ENCODE data around the gene C19orf67. TPM values are rescaled to one million over a fixed set of nuclear protein-coding genes. Genes with fewer than 3 reads are reported as not detected.

C19orf67 gene
- total RNA-seq, 4 donors from 2014 or later, result not detected

DNA sequence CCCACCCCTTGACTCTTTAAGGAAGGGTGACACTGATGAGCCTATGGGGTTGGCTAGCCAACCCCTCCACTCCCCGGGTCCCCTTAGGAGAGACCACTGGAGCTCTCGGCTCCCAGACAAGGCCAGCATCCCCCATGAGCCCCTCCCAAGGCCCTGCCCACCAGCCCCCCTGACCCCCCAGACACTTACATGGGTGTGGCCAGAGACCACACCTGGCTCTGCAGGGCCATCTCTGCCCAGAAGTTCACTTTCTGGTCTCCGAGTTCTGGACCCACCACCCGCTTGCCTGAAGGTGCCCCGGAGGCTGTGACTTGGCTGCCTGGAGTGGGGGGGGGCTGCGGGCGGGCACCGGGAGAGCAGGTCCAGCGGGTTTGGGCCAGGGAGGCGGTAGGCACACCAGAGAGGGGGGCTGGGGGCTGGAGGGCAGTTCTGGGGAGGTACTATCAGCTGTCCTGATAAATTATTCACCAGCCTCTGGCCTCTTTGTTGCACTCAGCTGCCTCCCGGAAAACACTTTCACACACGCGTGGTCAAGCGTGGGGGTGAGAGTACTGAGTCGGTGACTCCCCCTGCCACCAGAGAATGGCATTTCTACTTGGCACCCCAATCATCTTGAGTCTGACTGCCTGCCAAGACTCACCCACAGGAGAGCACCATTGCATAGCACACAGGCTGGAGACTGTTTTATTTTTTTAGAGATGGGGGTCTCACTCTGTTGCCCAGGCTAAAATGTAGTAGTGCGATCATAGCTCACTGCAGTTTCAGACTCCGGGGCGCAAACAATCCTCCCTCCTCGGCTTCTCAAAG is 23.6 kb downstream of the C19orf67 start, which contains the start of gene PALM3:
Gene PALM3 (minus strand): TSS at position 326 of the 807 bp plus-strand sequence. CDS start 96 bp downstream, at position 230.
- TF ChIP-seq, protein P1, sequence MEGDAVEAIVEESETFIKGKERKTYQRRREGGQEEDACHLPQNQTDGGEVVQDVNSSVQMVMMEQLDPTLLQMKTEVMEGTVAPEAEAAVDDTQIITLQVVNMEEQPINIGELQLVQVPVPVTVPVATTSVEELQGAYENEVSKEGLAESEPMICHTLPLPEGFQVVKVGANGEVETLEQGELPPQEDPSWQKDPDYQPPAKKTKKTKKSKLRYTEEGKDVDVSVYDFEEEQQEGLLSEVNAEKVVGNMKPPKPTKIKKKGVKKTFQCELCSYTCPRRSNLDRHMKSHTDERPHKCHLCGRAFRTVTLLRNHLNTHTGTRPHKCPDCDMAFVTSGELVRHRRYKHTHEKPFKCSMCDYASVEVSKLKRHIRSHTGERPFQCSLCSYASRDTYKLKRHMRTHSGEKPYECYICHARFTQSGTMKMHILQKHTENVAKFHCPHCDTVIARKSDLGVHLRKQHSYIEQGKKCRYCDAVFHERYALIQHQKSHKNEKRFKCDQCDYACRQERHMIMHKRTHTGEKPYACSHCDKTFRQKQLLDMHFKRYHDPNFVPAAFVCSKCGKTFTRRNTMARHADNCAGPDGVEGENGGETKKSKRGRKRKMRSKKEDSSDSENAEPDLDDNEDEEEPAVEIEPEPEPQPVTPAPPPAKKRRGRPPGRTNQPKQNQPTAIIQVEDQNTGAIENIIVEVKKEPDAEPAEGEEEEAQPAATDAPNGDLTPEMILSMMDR (IDR thresholded peaks at IDR 0.05), result no peak
- ATAC-seq (ENCODE audit: low FRiP score), result no peak

DNA sequence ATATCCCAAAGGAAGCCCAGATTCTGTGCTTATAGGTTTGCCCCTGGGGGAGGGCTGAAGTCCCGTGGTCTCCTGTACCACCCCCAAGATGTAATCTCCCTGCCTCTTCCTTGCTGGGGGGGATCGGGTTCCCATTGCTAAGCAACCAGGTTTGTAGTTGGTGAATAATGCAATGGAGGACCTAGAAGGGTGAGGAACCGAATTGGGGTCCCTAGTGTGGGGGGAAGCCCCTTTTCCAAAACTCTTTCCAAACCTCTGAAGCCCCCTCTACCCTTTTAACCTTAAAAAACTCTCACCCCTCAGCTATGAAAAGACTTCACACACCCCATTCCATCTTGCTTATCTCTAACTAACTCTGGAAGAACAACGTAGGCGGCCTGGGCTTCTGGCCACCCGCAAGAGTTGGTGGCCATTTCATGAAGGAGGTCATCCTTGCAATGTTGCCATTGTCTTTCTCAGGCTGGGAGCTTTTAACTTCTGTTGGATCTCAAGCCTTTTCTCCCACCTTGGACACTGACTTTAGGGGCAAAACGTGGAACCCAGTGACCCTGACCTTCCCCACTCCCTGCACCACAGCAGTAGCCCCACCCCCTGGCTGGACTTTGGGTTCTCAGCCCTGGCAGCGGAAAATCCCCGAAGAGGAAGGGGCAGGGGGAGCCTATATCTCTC is 24.4 kb downstream of the C19orf67 start:
- TF ChIP-seq, protein P1 (IDR thresholded peaks at IDR 0.05), result no peak

More for the DNA sequence above, 23.6 kb downstream of the C19orf67 start, which contains the start of gene PALM3:
- no peak for DNase-seq (ENCODE audit: low spot score)

DNA sequence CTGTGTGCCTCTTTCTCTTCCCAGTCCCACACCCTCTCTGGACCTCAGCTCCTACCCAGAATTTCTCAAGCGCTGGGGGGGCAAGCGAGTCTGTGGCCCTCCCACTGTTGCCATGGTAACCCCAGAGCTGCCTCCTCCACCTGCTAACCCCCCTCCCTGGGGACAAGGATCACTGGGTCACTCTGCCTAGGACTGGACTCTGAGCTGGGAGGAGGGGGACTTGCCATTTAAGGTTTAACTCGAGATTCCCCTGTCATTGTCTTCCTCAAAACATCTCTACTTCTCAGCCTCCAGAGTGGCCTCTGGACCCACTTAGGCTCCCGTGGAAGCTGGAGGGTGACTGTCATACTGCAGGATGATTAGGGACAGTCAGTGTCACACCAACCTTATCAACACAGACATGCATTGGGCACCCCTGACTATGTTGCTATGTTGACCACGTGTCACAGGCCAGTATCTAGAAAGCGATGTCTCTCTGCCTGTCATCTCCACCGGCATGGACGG is 25.9 kb downstream of the C19orf67 start:
- DNase-seq (ENCODE audit: low spot score), result no peak
- TF ChIP-seq, protein P1 (IDR thresholded peaks at IDR 0.05), result no peak

More for the DNA sequence above, 24.4 kb downstream of the C19orf67 start:
- no peak for ATAC-seq (ENCODE audit: low FRiP score)
- DNase-seq (ENCODE audit: low spot score), result no peak

DNA sequence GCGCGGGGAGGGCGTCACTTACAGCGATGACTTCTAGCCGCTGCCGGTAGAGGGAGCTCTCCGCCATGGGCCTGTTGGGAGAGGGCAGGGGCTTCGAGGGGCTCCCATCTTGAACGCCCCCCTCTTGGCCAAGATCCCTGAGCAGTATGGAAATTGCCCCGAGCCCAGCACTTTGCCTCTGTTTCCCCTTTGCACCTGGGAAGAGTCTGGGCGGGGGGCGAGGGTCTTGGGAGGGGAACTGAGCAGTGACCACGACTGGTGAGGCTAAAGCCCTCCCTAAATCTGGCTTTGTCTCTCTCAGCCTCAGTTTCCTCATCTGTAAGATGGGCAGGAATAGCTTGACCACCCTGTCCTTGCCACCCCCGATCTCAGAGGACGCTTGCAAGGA is 26.5 kb downstream of the C19orf67 start:
- DNase-seq (ENCODE audit: low spot score) (no peak), ATAC-seq (ENCODE audit: low FRiP score) (no peak)
- TF ChIP-seq, protein P1 (IDR thresholded peaks at IDR 0.05), result no peak

More for the DNA sequence above, 25.9 kb downstream of the C19orf67 start:
- no peak for ATAC-seq (ENCODE audit: low FRiP score)

DNA sequence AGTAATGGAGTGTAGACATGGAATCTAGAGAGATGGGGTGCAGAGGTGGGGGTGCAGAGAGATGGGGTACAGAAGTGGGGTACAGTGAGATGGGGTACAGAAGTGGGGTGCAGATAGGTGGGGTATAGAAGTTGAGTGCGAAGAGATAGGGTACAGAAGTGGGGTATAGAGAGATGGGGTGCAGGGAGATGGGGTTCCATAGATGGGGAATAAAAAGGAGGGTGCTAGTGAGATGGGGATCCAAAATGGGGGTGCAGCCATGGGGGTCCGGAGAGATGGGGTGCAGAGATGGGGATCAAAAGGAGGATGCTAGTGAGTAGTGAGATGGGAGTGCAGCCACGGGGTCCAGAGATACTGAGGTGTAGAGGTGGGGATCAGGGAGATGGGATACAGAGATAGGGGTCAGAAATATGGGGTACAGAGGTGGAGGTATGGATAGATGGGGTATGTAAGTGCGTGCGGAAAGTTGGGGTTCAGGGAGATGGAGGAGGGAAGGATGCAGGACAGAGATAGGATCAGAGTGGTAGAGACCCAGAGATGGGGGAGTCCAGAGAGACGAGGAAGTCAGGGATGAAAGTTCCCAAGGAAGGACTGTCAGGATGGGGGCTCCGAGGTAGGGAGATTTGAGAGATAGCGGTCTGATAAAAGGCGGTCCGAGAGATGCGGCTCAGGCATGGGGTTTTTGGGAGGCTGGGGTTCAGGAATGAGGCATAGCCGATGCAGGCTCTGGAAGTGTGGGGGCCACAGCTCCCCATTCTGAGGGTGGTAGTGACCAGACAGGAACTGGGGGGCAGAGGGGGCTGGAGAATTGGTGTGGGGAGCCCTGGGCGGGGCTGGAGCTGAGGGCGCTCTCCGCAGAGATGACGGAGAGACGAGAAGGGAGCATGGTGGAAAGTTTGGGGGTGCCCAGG is 27.1 kb downstream of the C19orf67 start:
- TF ChIP-seq, protein P1 (IDR thresholded peaks at IDR 0.05), result no peak
- ATAC-seq (ENCODE audit: low FRiP score) (no peak), DNase-seq (ENCODE audit: low spot score) (no peak)

DNA sequence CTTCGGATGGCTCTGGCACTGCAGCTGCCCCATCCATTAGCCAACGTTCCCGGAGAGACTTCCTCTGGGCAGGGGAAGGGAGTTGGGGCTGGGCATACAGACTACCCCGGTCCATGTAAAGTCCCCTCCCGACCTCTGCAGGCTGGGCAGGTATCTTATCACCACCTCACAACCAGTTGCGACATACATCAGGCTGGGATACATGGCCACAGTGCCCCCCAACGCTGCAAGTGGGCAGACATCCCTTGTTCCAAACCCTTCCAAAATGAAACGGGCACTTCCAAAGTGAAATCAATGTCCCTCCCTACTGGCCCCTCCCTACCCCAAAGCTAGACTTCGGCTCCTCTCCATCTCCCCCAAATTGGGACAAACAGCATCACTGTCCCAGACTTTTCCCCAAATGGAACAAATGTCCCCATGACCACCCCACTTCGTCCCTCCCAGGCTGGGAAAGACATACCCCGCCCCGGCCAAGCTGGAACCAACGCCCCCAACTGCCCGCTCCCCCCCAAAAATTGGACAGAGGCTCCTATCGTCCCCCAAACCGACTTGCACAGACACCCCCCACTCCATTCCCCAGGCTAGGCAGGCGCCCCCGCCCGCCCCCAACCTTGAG is 28.7 kb downstream of the C19orf67 start:
- ATAC-seq (ENCODE audit: low FRiP score) (no peak), DNase-seq (ENCODE audit: low spot score) (no peak)
- TF ChIP-seq, protein P1 (IDR thresholded peaks at IDR 0.05), result no peak

Measured in omental fat pad (tissue), 4 donors.